Measurements from ENCODE around the gene PODNL1.

Gene PODNL1

GRCh38 chr19:13881692-13882418 lies 56.4 kb downstream of the PODNL1 start:
- DNase-seq (ENCODE audit: low read depth): peak; percentile 27
- H3K4me3 ChIP-seq (ENCODE audit: low read depth, low read length): no peak overlapping the region
- in situ Hi-C loops (cut with HindIII; ENCODE audit: low sequenced_read_pairs): no loop called here
- TF ChIP-seq CTCF (IDR thresholded peaks at IDR 0.05; ENCODE audit: low read depth, low read length, missing control alignments): no peak

GRCh38 chr19:13881251-13881691 lies 56.9 kb downstream of the PODNL1 start:
- in situ Hi-C loops (cut with HindIII; ENCODE audit: low sequenced_read_pairs): no loop called here
- H3K4me3 ChIP-seq (ENCODE audit: low read depth, low read length): no peak overlapping the region
- no peak for TF ChIP-seq CTCF (IDR thresholded peaks at IDR 0.05; ENCODE audit: low read depth, low read length, missing control alignments)
- DNase-seq (ENCODE audit: low read depth): peak; percentile 39

Data from astrocyte of the cerebellum (primary cell).